HepG2 (cell line): Measurements from ENCODE around the gene ABI3. TPM values are rescaled to one million over a fixed set of nuclear protein-coding genes. Genes with fewer than 3 reads are reported as not detected.
A peak's percentile ranks its signal among the peaks of the same experiment; 100 is the strongest.

Experiments
- BORCS8-MEF2B ChIP-seq: sonication (generic); formaldehyde crosslinking; IDR thresholded peaks from 2 replicates; pipeline ENCODE4 v1.8.0; 2022; ENCODE audit warnings: mild to moderate bottlenecking, missing genetic modification reagents
- GATAD2A ChIP-seq: IDR thresholded peaks from 2 replicates; pipeline ENCODE4 v1.6.1; 2016
- HOXA3 ChIP-seq: sonication (generic); formaldehyde crosslinking; IDR thresholded peaks from 2 replicates; pipeline ENCODE4 v1.5.0; 2020; ENCODE audit warnings: missing genetic modification reagents
- MYNN ChIP-seq: sonication (generic); formaldehyde crosslinking; IDR thresholded peaks from 2 replicates; pipeline ENCODE4 v1.4.0; 2020; ENCODE audit warnings: mild to moderate bottlenecking, low read depth, missing genetic modification reagents
- ZMYM2 ChIP-seq: sonication (generic); formaldehyde crosslinking; IDR thresholded peaks from 2 replicates; pipeline ENCODE4 v1.8.0; 2022; ENCODE audit warnings: mild to moderate bottlenecking, missing genetic modification reagents
- ZNF263 ChIP-seq: sonication (generic); formaldehyde crosslinking; IDR thresholded peaks from 2 replicates; pipeline ENCODE4 v1.4.0; 2020; ENCODE audit warnings: missing genetic modification reagents
- polyA plus RNA-seq, 8 experiments: library from polyadenylated mRNA; depleted of rRNA in 3 of 8; stranded (reverse) in 7 of 8; unstranded in 1 of 8; fragments of >200 nt; fragmentation: Illumina TruSeq in 4 of 8; extraction: Trizol in 4 of 8; gene quantifications; 2 replicates each; pipeline versions ENCODE4 v1.2.1 to v1.2.3, GENCODE V29; 2011 to 2016; ENCODE audit warnings: low read depth in 4 of 8, missing spikeins in 1 of 8, mixed read lengths in 1 of 8; ENCODE audit not compliant: insufficient read depth in 1 of 8
- total RNA-seq, 5 experiments: library from RNA; depleted of rRNA; stranded (reverse); fragments of >200 nt; fragmentation: Illumina TruSeq; extraction: Trizol; gene quantifications; 2 replicates each; pipeline ENCODE4 v1.2.3, GENCODE V29; 2016; ENCODE audit warnings: low read depth in 1 of 5
- TF ChIP-seq, protein P1 (sequence below): sonication (generic); formaldehyde crosslinking; conservative IDR thresholded peaks from 2 replicates; pipeline ENCODE4 v1.8.1; 2023; ENCODE audit warnings: missing genetic modification reagents
- TF ChIP-seq, protein P2 (sequence below): sonication (generic); formaldehyde crosslinking; IDR thresholded peaks from 2 replicates; pipeline ENCODE4 v1.9.0; 2021; ENCODE audit warnings: missing genetic modification reagents, borderline replicate concordance
- TF ChIP-seq, protein P3 (sequence below): sonication (generic); formaldehyde crosslinking; IDR thresholded peaks from 2 replicates; pipeline ENCODE4 v1.5.0; 2020; ENCODE audit warnings: mild to moderate bottlenecking, missing genetic modification reagents, borderline replicate concordance
- TF ChIP-seq, protein P4 (sequence below): sonication (generic); formaldehyde crosslinking; IDR thresholded peaks from 2 replicates; pipeline ENCODE4 v1.5.1; 2020; ENCODE audit warnings: mild to moderate bottlenecking, moderate library complexity, missing genetic modification reagents
- TF ChIP-seq, protein P5 (sequence below): sonication (generic); formaldehyde crosslinking; IDR thresholded peaks from 2 replicates; pipeline ENCODE4 v1.8.0; 2022; ENCODE audit warnings: mild to moderate bottlenecking, missing genetic modification reagents

ABI3 gene
- total and polyA plus RNA-seq, 2 of the 13 experiments (the other 11 are each of a cell fraction or from before 2014, with no cell fraction given): not detected

DNA sequence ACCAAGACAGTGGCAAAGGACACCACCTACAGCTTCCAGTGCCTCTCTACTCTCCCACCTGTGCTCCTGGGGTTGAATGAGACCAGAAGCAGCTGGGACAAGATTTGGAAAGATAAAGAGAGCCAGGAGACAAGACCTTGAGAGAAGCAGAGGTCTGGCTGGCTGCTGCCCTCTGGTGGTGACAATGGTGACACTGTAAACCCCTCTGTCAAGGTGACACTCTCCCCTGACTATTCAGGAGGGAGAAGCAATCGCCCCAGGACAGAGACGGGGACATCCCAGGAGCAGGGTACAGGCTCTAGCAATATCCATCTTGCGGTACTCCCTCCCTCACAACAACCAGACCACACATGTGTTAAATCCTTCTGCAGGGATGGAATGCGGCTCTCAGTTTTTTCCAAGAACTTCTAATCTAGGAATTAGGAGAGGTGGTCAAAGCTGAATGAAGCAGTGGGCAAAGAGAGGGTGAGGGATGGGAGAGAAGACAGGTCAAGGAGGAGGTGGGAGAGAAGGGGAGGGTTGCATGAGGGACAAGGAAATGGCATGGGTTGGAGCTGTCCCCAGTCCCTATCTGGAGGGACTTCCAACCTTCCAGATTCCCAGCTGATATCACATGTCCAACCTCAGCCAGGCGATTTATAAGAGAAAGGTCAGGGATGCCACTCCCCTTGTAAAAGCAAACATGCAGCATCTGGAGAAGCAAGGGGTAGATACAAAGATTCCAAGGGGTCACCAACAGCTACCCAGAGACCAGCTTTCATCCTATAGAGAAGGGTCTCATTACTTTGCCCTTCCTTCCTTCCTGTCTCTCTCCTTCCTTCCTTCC is 17.1 kb downstream of the ABI3 start (continued):
- TF ChIP-seq, protein P1, sequence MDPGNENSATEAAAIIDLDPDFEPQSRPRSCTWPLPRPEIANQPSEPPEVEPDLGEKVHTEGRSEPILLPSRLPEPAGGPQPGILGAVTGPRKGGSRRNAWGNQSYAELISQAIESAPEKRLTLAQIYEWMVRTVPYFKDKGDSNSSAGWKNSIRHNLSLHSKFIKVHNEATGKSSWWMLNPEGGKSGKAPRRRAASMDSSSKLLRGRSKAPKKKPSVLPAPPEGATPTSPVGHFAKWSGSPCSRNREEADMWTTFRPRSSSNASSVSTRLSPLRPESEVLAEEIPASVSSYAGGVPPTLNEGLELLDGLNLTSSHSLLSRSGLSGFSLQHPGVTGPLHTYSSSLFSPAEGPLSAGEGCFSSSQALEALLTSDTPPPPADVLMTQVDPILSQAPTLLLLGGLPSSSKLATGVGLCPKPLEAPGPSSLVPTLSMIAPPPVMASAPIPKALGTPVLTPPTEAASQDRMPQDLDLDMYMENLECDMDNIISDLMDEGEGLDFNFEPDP: no peak
- TF ChIP-seq, protein P2, sequence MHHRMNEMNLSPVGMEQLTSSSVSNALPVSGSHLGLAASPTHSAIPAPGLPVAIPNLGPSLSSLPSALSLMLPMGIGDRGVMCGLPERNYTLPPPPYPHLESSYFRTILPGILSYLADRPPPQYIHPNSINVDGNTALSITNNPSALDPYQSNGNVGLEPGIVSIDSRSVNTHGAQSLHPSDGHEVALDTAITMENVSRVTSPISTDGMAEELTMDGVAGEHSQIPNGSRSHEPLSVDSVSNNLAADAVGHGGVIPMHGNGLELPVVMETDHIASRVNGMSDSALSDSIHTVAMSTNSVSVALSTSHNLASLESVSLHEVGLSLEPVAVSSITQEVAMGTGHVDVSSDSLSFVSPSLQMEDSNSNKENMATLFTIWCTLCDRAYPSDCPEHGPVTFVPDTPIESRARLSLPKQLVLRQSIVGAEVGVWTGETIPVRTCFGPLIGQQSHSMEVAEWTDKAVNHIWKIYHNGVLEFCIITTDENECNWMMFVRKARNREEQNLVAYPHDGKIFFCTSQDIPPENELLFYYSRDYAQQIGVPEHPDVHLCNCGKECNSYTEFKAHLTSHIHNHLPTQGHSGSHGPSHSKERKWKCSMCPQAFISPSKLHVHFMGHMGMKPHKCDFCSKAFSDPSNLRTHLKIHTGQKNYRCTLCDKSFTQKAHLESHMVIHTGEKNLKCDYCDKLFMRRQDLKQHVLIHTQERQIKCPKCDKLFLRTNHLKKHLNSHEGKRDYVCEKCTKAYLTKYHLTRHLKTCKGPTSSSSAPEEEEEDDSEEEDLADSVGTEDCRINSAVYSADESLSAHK (CRISPR knock-in tag): peak; percentile 25; the same call in 1 of the 2 replicates
- TF ChIP-seq GATAD2A: 0 out of 2 replicates have a peak, but pooled peaks have one; percentile 33
- TF ChIP-seq, protein P3, sequence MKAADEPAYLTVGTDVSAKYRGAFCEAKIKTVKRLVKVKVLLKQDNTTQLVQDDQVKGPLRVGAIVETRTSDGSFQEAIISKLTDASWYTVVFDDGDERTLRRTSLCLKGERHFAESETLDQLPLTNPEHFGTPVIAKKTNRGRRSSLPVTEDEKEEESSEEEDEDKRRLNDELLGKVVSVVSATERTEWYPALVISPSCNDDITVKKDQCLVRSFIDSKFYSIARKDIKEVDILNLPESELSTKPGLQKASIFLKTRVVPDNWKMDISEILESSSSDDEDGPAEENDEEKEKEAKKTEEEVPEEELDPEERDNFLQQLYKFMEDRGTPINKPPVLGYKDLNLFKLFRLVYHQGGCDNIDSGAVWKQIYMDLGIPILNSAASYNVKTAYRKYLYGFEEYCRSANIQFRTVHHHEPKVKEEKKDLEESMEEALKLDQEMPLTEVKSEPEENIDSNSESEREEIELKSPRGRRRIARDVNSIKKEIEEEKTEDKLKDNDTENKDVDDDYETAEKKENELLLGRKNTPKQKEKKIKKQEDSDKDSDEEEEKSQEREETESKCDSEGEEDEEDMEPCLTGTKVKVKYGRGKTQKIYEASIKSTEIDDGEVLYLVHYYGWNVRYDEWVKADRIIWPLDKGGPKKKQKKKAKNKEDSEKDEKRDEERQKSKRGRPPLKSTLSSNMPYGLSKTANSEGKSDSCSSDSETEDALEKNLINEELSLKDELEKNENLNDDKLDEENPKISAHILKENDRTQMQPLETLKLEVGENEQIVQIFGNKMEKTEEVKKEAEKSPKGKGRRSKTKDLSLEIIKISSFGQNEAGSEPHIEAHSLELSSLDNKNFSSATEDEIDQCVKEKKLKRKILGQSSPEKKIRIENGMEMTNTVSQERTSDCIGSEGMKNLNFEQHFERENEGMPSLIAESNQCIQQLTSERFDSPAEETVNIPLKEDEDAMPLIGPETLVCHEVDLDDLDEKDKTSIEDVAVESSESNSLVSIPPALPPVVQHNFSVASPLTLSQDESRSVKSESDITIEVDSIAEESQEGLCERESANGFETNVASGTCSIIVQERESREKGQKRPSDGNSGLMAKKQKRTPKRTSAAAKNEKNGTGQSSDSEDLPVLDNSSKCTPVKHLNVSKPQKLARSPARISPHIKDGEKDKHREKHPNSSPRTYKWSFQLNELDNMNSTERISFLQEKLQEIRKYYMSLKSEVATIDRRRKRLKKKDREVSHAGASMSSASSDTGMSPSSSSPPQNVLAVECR (CRISPR knock-in tag): 0 out of 2 replicates have a peak, but pooled peaks have one; percentile 17
- TF ChIP-seq, protein P4, sequence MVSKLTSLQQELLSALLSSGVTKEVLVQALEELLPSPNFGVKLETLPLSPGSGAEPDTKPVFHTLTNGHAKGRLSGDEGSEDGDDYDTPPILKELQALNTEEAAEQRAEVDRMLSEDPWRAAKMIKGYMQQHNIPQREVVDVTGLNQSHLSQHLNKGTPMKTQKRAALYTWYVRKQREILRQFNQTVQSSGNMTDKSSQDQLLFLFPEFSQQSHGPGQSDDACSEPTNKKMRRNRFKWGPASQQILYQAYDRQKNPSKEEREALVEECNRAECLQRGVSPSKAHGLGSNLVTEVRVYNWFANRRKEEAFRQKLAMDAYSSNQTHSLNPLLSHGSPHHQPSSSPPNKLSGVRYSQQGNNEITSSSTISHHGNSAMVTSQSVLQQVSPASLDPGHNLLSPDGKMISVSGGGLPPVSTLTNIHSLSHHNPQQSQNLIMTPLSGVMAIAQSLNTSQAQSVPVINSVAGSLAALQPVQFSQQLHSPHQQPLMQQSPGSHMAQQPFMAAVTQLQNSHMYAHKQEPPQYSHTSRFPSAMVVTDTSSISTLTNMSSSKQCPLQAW: 0 out of 2 replicates have a peak, but pooled peaks have one; percentile 21
- no peak for TF ChIP-seq MYNN
- 0 out of 2 replicates have a peak, but pooled peaks have one; percentile 23 for TF ChIP-seq BORCS8-MEF2B
- TF ChIP-seq, protein P5, sequence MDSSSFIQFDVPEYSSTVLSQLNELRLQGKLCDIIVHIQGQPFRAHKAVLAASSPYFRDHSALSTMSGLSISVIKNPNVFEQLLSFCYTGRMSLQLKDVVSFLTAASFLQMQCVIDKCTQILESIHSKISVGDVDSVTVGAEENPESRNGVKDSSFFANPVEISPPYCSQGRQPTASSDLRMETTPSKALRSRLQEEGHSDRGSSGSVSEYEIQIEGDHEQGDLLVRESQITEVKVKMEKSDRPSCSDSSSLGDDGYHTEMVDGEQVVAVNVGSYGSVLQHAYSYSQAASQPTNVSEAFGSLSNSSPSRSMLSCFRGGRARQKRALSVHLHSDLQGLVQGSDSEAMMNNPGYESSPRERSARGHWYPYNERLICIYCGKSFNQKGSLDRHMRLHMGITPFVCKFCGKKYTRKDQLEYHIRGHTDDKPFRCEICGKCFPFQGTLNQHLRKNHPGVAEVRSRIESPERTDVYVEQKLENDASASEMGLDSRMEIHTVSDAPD (CRISPR knock-in tag): no peak
- TF ChIP-seq ZMYM2 (CRISPR knock-in tag): no peak
- no peak for TF ChIP-seq ZNF263
- no peak for TF ChIP-seq HOXA3 (CRISPR knock-in tag)
- TF ChIP-seq, all 625 proteins: peak for 23
